ENCODE results near the gene PNPLA7.
A peak's percentile ranks its signal among the peaks of the same experiment; 100 is the strongest.

DNA sequence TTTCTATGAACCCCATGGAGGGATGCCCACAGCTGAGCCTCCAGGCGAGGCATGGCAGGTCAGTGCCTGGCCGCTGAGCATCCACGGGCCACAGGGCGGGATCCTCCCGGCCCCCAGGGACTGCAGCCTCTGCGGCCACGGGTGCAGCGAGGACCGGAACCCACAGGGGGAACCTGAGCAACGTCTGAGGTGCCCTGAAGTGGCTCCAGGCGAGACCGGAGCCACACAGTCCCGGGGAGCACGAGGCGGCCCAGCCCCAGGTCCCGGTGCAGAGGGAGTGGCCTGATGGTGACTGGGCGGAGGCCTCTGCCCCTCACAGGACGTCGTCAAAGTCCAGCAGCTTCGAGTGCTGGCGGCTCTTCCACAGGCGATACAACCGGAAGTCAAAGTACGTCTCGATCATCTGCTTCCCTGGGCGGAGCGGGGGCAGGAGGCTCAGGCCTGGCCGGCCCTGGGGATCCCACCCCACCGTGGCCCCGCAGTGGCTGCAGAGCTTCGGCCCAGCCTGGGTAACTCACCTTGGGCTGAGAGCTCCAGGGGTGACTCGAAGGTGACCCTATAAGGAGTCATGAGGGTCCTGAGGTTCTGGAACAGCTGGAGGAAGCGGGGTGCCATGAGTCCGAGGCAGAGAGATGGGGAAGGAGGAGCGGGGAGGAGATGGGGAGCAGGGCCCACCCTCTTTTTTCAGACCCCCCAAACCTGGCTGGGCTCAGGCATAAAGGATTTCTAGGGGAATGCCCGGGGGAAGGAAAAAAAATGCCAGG lies 100.9 kb downstream of the PNPLA7 start:
- TF ChIP-seq, protein P1, sequence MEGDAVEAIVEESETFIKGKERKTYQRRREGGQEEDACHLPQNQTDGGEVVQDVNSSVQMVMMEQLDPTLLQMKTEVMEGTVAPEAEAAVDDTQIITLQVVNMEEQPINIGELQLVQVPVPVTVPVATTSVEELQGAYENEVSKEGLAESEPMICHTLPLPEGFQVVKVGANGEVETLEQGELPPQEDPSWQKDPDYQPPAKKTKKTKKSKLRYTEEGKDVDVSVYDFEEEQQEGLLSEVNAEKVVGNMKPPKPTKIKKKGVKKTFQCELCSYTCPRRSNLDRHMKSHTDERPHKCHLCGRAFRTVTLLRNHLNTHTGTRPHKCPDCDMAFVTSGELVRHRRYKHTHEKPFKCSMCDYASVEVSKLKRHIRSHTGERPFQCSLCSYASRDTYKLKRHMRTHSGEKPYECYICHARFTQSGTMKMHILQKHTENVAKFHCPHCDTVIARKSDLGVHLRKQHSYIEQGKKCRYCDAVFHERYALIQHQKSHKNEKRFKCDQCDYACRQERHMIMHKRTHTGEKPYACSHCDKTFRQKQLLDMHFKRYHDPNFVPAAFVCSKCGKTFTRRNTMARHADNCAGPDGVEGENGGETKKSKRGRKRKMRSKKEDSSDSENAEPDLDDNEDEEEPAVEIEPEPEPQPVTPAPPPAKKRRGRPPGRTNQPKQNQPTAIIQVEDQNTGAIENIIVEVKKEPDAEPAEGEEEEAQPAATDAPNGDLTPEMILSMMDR (IDR thresholded peaks at IDR 0.05 in 8 of 11, conservative IDR thresholded peaks at IDR 0.05 in 3 of 11): no peak
- TF ChIP-seq POLR2AphosphoS5 (IDR thresholded peaks at IDR 0.05): peak in 1 of 3 donors; percentile 37

Data from spleen (tissue), 7 donors.